ENCODE measurements around the gene ZDHHC6.
"Not testable (repeated sequence)": the region's sequence is repeated elsewhere in the genome, so short reads cannot be mapped to it uniquely, and the experiment has no call there.

Gene ZDHHC6

GRCh38 chr10:112442063-112442462 is 4.7 kb downstream of the ZDHHC6 start:
- no peak for DNase-seq

GRCh38 chr10:112441520-112441919 is 5.2 kb downstream of the ZDHHC6 start:
- DNase-seq: no peak

- DNase-seq: no peak
Observed at GRCh38 chr10:112438356-112438755, 8.4 kb downstream of the ZDHHC6 start.

GRCh38 chr10:112434988-112435619 is 11.6 kb downstream of the ZDHHC6 start:
- peak; percentile 79 for DNase-seq

GRCh38 chr10:112433136-112433535 is 13.6 kb downstream of the ZDHHC6 start:
- DNase-seq: peak; percentile 62

GRCh38 chr10:112429654-112430230 is 17.0 kb downstream of the ZDHHC6 start:
- no peak for DNase-seq

GRCh38 chr10:112429147-112429546 is 17.6 kb downstream of the ZDHHC6 start:
- no peak for DNase-seq

GRCh38 chr10:112426111-112426510 is 20.6 kb downstream of the ZDHHC6 start:
- DNase-seq: no peak

- no peak for DNase-seq
Observed at GRCh38 chr10:112424651-112425050, 22.1 kb downstream of the ZDHHC6 start.

GRCh38 chr10:112421731-112422130 is 25.0 kb downstream of the ZDHHC6 start:
- no peak for DNase-seq

GRCh38 chr10:112412696-112413095 is 34.0 kb downstream of the ZDHHC6 start:
- peak; percentile 94 for DNase-seq

GRCh38 chr10:112409755-112410154 is 37.0 kb downstream of the ZDHHC6 start:
- no peak for DNase-seq

- DNase-seq: peak; percentile 57
Observed at GRCh38 chr10:112409299-112409698, 37.4 kb downstream of the ZDHHC6 start.

GRCh38 chr10:112407696-112408095 is 39.0 kb downstream of the ZDHHC6 start:
- DNase-seq: no peak

- not testable (repeated sequence) for DNase-seq
Observed at GRCh38 chr10:112406806-112407205, 39.9 kb downstream of the ZDHHC6 start.

GRCh38 chr10:112404617-112405016 is 42.1 kb downstream of the ZDHHC6 start:
- no peak for DNase-seq

- no peak for DNase-seq
Observed at GRCh38 chr10:112402917-112403316, 43.8 kb downstream of the ZDHHC6 start.

- no peak for DNase-seq
Observed at GRCh38 chr10:112397592-112397991, 49.1 kb downstream of the ZDHHC6 start.

GRCh38 chr10:112395809-112396530 is 50.7 kb downstream of the ZDHHC6 start:
- DNase-seq: no peak

- no peak for DNase-seq
Observed at GRCh38 chr10:112394475-112394875, 52.2 kb downstream of the ZDHHC6 start.

- no peak for DNase-seq
Observed at GRCh38 chr10:112393827-112394226, 52.9 kb downstream of the ZDHHC6 start.

GRCh38 chr10:112393341-112393740 is 53.4 kb downstream of the ZDHHC6 start:
- DNase-seq: no peak

- no peak for DNase-seq
Observed at GRCh38 chr10:112390125-112390703, 56.5 kb downstream of the ZDHHC6 start.

- peak; percentile 27 for DNase-seq
Observed at GRCh38 chr10:112389271-112389822, 57.4 kb downstream of the ZDHHC6 start.
